Measurements from ENCODE around the gene ARPP19.
A peak's percentile ranks its signal among the peaks of the same experiment; 100 is the strongest.
"Not testable (repeated sequence)": the region's sequence is repeated elsewhere in the genome, so short reads cannot be mapped to it uniquely, and the experiment has no call there.

The ARPP19 gene, protein sequence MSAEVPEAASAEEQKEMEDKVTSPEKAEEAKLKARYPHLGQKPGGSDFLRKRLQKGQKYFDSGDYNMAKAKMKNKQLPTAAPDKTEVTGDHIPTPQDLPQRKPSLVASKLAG

DNA sequence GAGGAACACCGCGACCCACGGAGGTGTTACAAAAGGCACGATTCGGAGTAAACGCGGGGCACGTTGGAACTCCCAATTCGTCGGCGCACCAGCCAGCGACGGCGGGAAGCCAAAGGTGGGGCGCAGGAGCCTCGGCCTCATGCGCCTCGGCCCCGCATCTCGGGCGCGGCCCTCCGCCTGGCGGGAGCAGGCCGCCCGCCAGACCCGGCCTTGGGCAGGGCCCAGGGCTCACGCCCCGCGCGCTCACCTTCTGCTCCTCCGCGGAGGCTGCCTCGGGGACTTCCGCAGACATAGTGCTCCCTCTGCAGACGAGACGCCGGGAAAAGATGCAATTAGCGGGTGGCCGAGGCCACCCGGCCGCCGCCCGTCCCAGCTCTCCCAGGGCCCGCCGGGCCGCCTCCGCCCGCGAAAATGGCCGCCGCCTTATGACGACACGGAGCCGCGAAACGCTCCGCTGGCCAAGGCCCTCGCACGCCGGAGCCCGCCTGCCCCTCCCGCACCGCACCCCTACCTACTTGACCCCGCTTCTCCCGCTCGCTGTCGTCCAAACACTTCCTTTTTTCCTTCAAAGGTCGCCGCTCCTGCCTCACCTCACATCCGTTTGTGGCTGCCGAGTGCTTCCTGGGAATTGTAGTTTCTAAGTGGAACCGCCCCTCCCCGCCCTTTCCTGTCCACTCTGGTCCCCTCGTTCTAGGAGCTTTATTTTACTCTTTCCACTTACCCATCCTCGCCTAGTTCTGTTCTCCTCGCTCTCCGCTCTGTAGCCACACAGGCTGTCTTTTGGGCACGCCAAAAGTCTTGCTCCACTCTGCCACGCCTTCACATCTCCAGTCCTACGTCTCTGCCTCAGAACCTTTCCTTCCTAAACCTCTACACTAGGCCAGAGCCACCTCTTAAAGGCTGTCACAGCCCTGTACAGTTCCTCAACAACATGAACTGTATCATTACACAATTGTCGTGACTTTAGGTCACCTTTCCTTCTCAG, at the start of gene ARPP19:
TSS of gene ARPP19 (minus strand) at position 430 of the 985 bp plus-strand sequence. CDS start at position 292, 138 bp downstream.
- H3K4me3 ChIP-seq (ENCODE audit: low read depth, low read length): peak within 1 kb of the TSS; percentile 75
- TF ChIP-seq, protein P1, sequence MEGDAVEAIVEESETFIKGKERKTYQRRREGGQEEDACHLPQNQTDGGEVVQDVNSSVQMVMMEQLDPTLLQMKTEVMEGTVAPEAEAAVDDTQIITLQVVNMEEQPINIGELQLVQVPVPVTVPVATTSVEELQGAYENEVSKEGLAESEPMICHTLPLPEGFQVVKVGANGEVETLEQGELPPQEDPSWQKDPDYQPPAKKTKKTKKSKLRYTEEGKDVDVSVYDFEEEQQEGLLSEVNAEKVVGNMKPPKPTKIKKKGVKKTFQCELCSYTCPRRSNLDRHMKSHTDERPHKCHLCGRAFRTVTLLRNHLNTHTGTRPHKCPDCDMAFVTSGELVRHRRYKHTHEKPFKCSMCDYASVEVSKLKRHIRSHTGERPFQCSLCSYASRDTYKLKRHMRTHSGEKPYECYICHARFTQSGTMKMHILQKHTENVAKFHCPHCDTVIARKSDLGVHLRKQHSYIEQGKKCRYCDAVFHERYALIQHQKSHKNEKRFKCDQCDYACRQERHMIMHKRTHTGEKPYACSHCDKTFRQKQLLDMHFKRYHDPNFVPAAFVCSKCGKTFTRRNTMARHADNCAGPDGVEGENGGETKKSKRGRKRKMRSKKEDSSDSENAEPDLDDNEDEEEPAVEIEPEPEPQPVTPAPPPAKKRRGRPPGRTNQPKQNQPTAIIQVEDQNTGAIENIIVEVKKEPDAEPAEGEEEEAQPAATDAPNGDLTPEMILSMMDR (IDR thresholded peaks at IDR 0.05; ENCODE audit: low read depth, low read length): no peak

DNA sequence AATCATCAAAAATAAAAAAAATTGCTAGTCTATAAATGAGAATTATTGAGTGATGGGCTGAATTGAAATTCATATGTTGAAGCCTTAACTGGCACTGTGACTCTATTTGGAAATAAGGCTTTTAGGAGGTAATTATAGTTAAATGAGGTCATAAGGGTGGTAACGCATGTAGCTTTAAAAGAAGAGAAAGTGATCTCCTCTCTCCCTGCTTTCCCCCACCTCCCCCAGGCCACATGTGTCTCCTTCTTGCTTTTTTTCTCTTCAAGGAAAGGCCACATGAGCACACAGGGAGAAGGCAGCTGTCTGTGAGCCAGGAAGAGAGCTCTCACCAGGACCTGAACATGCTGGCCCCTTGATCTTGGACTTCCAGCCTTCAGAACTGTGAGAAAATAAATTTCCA, 48.2 kb upstream of the ARPP19 start:
- no peak overlapping the region for H3K4me3 ChIP-seq (ENCODE audit: low read depth, low read length)
- TF ChIP-seq, protein P1 (IDR thresholded peaks at IDR 0.05; ENCODE audit: low read depth, low read length): no peak

DNA sequence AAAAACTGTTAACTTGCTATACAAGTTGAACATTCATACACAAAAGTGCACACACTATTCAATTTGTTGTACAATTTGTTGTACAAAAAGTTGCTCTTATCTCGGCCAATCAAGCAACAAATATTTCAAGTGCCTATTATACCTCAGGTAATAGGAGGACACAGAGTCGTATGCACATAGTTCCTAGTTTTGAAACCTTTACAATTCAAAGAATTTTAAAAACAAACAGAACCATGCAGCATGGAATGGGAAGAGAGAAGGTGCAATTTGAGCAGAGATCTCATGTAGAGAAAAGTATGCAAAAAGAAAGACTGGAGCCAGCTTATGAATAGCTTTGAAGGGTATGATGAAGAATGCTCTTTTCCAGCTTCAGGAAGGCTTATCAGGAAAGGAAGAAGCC, 46.5 kb upstream of the ARPP19 start:
- H3K4me3 ChIP-seq (ENCODE audit: low read depth, low read length): no peak overlapping the region
- TF ChIP-seq, protein P1 (IDR thresholded peaks at IDR 0.05; ENCODE audit: low read depth, low read length): no peak

DNA sequence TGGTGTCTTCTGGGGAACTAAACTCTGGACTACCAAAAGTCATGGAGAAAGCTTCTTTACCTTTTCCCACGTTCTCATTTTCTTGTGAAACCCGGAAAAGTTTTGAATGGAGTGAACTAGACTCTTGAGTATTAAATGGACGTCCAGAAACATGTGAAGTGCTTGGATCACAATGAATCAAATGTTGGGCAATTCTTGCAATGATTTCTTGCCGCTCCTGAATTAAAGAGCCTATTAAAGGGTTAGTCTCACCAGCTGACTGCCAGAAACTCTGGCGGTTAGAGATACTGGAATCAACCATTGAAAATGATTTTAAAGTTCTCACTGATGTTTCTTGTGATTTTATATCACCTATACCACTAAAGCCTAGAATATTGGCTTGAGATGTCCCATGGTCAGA, 40.8 kb upstream of the ARPP19 start:
- no peak overlapping the region for H3K4me3 ChIP-seq (ENCODE audit: low read depth, low read length)
- TF ChIP-seq, protein P1 (IDR thresholded peaks at IDR 0.05; ENCODE audit: low read depth, low read length): no peak

DNA sequence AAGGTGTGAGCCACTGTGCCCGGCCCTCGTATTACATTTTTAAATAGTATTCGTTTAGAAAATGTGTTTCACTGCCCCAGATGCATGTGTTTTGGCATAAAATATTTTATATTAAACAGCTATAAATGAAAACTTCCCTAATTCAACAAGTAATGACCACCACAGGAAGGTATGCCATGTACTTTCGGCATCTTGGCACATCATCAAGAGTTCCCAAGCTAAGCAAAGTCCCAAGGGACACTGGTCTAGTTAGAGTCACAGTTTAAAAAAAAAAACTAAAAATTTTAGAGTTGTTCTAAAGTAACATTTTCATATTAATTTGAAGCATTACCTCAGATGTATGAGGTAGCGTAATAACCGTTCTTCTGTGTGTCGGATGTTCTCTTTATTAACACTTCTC, 15.6 kb upstream of the ARPP19 start:
- H3K4me3 ChIP-seq (ENCODE audit: low read depth, low read length): no peak overlapping the region
- TF ChIP-seq, protein P1 (IDR thresholded peaks at IDR 0.05; ENCODE audit: low read depth, low read length): no peak

DNA sequence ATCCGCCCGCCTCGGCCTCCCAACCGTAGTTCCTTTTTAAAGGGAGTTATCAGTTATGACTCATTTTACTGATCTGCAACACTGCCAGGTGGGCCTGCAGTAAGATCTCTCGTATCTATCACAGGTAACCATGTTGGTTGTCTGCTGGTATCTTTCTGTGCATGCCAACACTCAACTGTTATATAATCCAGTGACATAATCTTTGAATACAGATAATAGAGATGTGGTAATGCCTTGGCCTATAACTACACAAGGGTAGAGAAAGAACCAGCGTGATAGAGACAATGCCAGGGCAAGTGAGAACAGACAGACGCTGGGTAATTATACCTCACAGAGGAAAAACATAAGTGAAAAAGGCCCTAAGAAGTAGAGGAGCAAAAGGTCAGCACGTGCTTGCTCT, 11.0 kb upstream of the ARPP19 start:
- H3K4me3 ChIP-seq (ENCODE audit: low read depth, low read length): no peak overlapping the region
- TF ChIP-seq, protein P1 (IDR thresholded peaks at IDR 0.05; ENCODE audit: low read depth, low read length): no peak

DNA sequence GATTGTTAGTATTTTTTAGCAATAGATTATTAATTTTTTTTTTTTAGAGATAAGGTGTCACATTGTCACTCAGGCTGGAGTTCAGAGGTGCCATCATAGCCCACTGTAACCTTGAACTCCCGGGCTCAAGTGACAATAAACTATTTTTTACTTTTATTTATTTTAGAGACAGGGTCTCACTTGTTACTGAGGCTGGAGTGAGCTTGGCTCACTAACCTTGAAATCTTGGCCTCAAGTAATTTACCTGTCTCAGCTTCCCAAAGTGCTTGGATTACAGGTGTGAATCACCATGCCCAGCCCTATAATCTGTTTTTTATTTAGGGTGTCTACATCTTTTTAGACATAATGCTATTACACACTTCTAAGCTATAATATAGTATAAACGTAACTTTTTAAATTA, 7.9 kb upstream of the ARPP19 start:
- TF ChIP-seq, protein P1 (IDR thresholded peaks at IDR 0.05; ENCODE audit: low read depth, low read length): no peak
- no peak overlapping the region for H3K4me3 ChIP-seq (ENCODE audit: low read depth, low read length)

DNA sequence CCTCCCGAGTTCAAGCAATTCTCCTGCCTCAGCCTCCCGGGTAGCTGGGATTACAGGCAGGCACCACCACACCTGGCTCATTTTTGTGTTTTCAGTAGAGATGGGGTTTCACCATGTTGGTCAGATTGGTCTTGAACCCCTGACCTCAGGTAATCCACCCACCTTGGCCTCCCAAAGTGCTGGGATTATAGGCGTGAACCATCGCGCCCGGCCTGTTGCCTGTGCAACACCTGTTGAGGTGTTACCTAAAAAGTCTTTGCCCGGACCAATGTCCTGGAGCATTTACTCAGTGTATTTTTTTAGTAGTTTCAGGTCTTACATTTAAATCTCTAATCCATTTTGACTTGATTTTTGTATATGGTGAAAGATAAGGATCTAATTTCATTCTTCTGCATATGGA, 6.7 kb upstream of the ARPP19 start:
- H3K4me3 ChIP-seq (ENCODE audit: low read depth, low read length): not testable (repeated sequence)
